NT2/D1 (cell line): ENCODE results near the gene GDPD3.

Experiments used
- DNase-seq: peaks from one replicate; pipeline ENCODE4 v3.0.0-alpha.2; 2011; ENCODE audit warnings: low read depth, low spot score
- H3K27me3 ChIP-seq: 2 replicates; pipeline ENCODE4 v1.6.0; 2011; ENCODE audit warnings: mild to moderate bottlenecking; ENCODE audit not compliant: insufficient read length, insufficient read depth
- H3K36me3 ChIP-seq: 2 replicates; pipeline ENCODE4 v1.6.1; 2011; ENCODE audit warnings: mild to moderate bottlenecking, low read length, mixed read lengths; ENCODE audit not compliant: insufficient read depth, insufficient read length
- H3K4me1 ChIP-seq: 2 replicates; pipeline ENCODE4 v1.5.1; 2011; ENCODE audit not compliant: insufficient read depth, insufficient read length
- H3K4me3 ChIP-seq: 2 replicates; pipeline ENCODE4 v1.5.1; 2011; ENCODE audit warnings: low read depth; ENCODE audit not compliant: insufficient read length
- H3K9ac ChIP-seq: 2 replicates; pipeline ENCODE4 v1.6.0; 2011; ENCODE audit warnings: low read depth; ENCODE audit not compliant: insufficient read length
- H3K9me3 ChIP-seq: 2 replicates; pipeline ENCODE4 v1.5.1; 2011; ENCODE audit warnings: mild to moderate bottlenecking, low read length; ENCODE audit not compliant: insufficient read depth
- SUZ12 ChIP-seq: IDR thresholded peaks from 2 replicates; pipeline ENCODE4 v1.6.1; 2011; ENCODE audit not compliant: insufficient read length, insufficient read depth; ENCODE audit errors: extremely low read depth
- YY1 ChIP-seq: IDR thresholded peaks from 2 replicates; pipeline ENCODE4 v1.6.1; 2011; ENCODE audit not compliant: insufficient read length, insufficient read depth
- ZNF274 ChIP-seq: IDR thresholded peaks from 2 replicates; pipeline ENCODE4 v1.6.1; 2011; ENCODE audit warnings: mild to moderate bottlenecking, low read depth, low read length

GDPD3 gene

GRCh38 chr16:30087181-30087898 is 26.0 kb downstream of the GDPD3 start:
- no peak for DNase-seq
- H3K36me3 ChIP-seq: peaks cover 51% of the 10 kb centered on the region
- TF ChIP-seq SUZ12 (no peak), YY1 (no peak), ZNF274 (no peak)

GRCh38 chr16:30086291-30087140 is 26.8 kb downstream of the GDPD3 start:
- Histone ChIP-seq H3K4me1 (peaks cover 19% of the 10 kb centered on the region), H3K4me3 (no peak overlapping the region), H3K36me3 (peaks cover 57% of the 10 kb centered on the region), H3K27me3 (no peaks in the 10 kb centered on the region), H3K9ac (no peak overlapping the region), H3K9me3 (no peaks in the 10 kb centered on the region)
- DNase-seq: no peak
- TF ChIP-seq ZNF274 (no peak), SUZ12 (no peak), YY1 (no peak)

More at GRCh38 chr16:30087181-30087898, 26.0 kb downstream of the GDPD3 start:
- H3K4me3 ChIP-seq: no peak overlapping the region
- peaks cover 22% of the 10 kb centered on the region for H3K4me1 ChIP-seq
- no peaks in the 10 kb centered on the region for H3K9me3 ChIP-seq
- no peak overlapping the region for H3K9ac ChIP-seq
- H3K27me3 ChIP-seq: no peaks in the 10 kb centered on the region

DNA sequence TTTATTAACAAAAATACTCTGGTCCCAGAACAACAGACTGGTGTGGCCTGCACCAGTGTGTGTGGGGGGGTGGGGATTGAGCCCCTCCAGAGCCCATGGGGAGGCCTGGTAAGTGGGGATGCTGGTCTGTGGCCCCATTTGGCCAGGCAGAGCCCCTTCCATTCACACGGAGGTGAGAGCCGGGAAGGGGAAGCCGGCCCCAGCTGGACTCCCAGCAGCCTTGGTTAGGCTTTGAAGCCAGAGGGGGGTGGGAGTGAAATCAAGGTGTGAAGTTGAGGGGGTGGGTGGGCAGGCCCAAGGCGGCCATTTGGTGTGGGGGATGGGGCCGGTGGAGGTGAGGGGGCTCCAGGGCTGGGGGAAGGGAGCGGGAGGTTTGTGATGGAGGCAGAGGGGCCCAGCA is 27.5 kb downstream of the GDPD3 start:
- Histone ChIP-seq H3K9me3 (no peaks in the 10 kb centered on the region), H3K27me3 (no peaks in the 10 kb centered on the region), H3K36me3 (peaks cover 63% of the 10 kb centered on the region), H3K4me3 (no peak overlapping the region), H3K9ac (peak overlapping the region; percentile 50), H3K4me1 (peaks cover 16% of the 10 kb centered on the region)
- no peak for DNase-seq
- TF ChIP-seq YY1 (no peak), SUZ12 (no peak), ZNF274 (no peak)

DNA sequence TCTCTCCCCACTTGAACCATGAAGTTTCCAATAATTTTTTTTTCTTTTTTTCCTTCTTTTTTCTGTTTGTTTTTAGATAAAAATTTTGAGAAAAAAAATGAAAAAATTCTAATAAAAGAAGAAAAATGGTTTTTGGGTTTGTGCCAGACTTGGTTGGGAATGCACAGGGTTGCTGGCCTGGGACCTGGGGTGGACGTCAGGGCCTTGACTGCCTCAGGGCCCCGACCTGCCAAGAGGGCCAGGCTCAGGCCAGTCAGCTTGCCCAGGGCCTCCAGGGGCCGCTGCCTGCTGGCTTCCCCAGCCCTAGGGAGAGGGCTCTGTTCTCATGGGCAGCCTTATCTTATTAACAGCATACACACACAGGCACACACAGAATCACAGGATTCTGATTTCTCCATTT is 28.1 kb downstream of the GDPD3 start:
- Histone ChIP-seq H3K36me3 (peaks cover 68% of the 10 kb centered on the region), H3K4me3 (no peak overlapping the region), H3K9me3 (no peaks in the 10 kb centered on the region), H3K9ac (peak overlapping the region; percentile 50), H3K4me1 (peaks cover 11% of the 10 kb centered on the region), H3K27me3 (no peaks in the 10 kb centered on the region)
- TF ChIP-seq SUZ12: no peak
- no peak for DNase-seq

GRCh38 chr16:30084816-30085159 is 28.5 kb downstream of the GDPD3 start:
- Histone ChIP-seq H3K9ac (no peak overlapping the region), H3K36me3 (peaks cover 72% of the 10 kb centered on the region), H3K9me3 (no peaks in the 10 kb centered on the region), H3K4me1 (peaks cover 10% of the 10 kb centered on the region), H3K4me3 (no peak overlapping the region), H3K27me3 (no peaks in the 10 kb centered on the region)
- DNase-seq: no peak
- TF ChIP-seq YY1: no peak

- H3K9ac ChIP-seq: no peak overlapping the region
- TF ChIP-seq ZNF274: no peak
- no peak for TF ChIP-seq SUZ12
- no peak for TF ChIP-seq YY1
- no peak for DNase-seq
- no peak overlapping the region for H3K4me3 ChIP-seq
- H3K27me3 ChIP-seq: no peaks in the 10 kb centered on the region
- peaks cover 10% of the 10 kb centered on the region for H3K4me1 ChIP-seq
- no peaks in the 10 kb centered on the region for H3K9me3 ChIP-seq
- H3K36me3 ChIP-seq: peaks cover 78% of the 10 kb centered on the region
These were observed 29.1 kb downstream of the GDPD3 start for GRCh38 chr16:30084096-30084815.

DNA sequence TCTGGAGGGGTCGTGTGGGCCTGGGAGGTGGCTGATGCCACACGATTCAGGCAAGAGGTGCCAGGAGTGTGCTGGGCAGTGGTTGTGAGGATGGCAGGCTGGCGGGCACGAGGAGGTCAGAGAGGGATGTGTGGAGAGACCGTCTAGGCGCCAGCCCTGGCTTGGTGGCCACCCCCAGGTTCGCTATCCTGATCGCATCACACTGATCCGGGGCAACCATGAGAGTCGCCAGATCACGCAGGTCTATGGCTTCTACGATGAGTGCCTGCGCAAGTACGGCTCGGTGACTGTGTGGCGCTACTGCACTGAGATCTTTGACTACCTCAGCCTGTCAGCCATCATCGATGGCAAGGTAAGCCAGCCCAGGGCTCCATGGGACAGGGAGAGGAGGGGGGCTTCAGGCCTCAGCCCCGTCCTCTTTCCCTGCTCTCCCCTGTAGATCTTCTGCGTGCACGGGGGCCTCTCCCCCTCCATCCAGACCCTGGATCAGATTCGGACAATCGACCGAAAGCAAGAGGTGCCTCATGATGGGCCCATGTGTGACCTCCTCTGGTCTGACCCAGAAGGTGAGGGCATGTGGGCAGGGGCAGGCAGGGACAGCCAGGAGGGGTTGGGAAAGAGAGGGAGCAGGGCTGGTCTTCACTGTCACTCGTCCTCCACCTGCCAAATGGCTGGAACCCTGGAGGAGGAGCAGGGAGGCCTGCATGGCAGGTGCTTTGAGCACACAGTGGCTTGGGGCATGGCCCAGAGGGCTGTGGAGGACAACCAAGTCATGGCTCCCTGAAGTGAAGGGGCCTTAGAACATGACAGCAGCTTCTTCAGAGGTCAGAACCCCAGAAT is 29.9 kb downstream of the GDPD3 start:
- Histone ChIP-seq H3K36me3 (peaks cover 86% of the 10 kb centered on the region), H3K4me3 (no peak overlapping the region), H3K9me3 (no peaks in the 10 kb centered on the region), H3K27me3 (no peaks in the 10 kb centered on the region), H3K9ac (no peak overlapping the region), H3K4me1 (peaks cover 5% of the 10 kb centered on the region)
- TF ChIP-seq ZNF274: no peak
- TF ChIP-seq SUZ12: no peak
- TF ChIP-seq YY1: no peak
- no peak for DNase-seq
